ENCODE results near the gene SYVN1. TPM values are rescaled to one million over a fixed set of nuclear protein-coding genes. Genes with fewer than 3 reads are reported as not detected.

Gene SYVN1
- total RNA-seq, 1 donor from 2014 or later, result 69.0 TPM

DNA sequence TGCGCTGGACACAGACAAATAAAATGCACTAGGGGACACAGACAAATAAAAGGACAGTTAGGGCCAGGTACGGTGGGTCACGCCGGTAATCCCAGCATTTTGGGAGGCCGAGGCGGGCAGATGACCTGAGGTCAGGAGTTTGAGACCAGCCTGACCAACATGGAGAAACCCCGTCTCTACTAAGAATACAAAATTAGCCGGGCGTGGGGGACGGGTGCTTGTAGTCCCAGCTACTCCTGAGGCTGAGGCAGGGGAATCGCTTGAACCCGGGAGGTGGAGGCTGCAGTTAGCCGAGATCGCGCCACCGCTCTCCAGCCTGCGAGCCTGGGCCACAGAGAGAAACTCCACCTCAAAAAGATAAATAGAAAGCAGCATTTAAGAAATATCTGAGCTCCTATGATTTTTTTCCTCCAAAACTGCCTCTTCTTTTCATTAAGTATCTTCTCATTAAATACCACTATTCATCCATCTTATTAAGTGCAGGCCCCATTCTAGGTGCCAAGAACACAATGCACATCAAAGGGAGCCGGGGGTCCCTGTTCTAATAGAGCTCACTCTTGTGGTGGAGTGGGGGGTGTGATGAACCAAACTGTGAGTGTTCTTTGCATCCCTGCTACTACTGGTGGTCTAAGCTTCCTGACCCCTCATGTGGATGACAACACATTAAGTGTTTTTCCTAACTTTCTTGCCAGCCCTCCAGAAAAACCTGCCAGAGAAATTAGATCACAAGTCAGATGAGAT, 16.1 kb downstream of the SYVN1 start:
- H3K27me3 ChIP-seq, result no peaks in the 10 kb centered on the region
- peaks cover 39% of the 10 kb centered on the region for H3K4me1 ChIP-seq
- peak; percentile 3 for TF ChIP-seq CTCF (IDR thresholded peaks at IDR 0.05)
- no peaks in the 10 kb centered on the region for H3K9me3 ChIP-seq
- intact Hi-C loops (cut with DNase I), result no loop called here
- ATAC-seq (no peak), DNase-seq (no peak)
- peak overlapping the region; percentile 80 for H3K4me3 ChIP-seq
- peak overlapping the region; percentile 11 for H3K27ac ChIP-seq
- peaks cover 38% of the 10 kb centered on the region for H3K36me3 ChIP-seq

DNA sequence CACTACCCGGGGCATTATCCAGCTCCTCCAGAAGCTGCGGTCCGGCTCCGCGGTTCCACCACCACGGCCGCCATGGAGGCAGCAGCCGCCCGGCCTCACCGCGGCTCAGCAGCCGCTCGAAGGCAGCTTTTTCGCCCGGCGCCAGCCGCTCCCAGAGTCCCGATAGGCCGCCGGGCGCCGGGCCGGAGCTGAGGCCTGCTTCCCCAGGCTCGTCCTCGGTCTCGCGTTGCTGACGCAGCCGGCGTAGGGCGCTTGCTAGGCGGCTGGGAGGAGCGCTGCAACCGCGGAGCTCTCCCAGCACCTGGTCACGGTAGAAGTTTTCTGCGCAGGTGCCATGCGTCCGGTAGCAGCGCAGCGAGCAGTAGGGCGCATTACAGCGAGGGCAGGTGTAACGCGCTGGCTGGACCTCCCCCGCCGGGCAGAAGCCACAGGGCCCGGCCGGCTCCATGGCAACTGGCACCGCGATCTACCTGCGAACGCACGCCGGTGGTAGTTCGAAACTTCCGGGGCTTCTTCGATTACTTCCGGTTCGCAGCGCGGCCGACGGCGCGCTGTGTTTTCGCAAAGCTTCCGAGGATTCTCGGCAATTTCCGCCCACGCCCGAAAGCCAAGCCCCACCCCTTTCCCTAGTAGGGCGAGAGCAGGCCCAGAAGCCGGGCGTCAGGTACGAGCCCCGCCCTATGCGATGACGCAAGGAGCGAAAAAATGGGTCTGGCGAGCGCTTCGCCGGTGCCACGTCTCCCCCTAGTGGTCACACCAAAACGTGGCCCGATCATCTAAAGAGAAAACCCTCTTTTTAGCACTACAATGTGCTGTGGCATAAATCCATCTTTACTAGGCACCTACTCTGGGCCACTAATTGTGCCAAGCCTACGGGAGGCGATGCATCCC, 16.9 kb downstream of the SYVN1 start, which contains the start of gene ZNHIT2:
Gene ZNHIT2, minus strand, starts transcription at position 496 of the 891 bp plus-strand sequence. Its CDS starts 48 bp downstream, at position 448.
- intact Hi-C loops (cut with DNase I), result no loop called here
- Histone ChIP-seq H3K27ac (peak within 1 kb of the TSS; percentile 92), H3K9me3 (no peaks in the 10 kb centered on the region), H3K27me3 (no peaks in the 10 kb centered on the region), H3K4me3 (peak within 1 kb of the TSS; percentile 80), H3K36me3 (peaks cover 38% of the 10 kb centered on the region), H3K4me1 (peaks cover 41% of the 10 kb centered on the region)
- peak; percentile 91 for TF ChIP-seq CTCF (IDR thresholded peaks at IDR 0.05)
- DNase-seq, result peak; percentile 100
- ATAC-seq, result peak; percentile 88

DNA sequence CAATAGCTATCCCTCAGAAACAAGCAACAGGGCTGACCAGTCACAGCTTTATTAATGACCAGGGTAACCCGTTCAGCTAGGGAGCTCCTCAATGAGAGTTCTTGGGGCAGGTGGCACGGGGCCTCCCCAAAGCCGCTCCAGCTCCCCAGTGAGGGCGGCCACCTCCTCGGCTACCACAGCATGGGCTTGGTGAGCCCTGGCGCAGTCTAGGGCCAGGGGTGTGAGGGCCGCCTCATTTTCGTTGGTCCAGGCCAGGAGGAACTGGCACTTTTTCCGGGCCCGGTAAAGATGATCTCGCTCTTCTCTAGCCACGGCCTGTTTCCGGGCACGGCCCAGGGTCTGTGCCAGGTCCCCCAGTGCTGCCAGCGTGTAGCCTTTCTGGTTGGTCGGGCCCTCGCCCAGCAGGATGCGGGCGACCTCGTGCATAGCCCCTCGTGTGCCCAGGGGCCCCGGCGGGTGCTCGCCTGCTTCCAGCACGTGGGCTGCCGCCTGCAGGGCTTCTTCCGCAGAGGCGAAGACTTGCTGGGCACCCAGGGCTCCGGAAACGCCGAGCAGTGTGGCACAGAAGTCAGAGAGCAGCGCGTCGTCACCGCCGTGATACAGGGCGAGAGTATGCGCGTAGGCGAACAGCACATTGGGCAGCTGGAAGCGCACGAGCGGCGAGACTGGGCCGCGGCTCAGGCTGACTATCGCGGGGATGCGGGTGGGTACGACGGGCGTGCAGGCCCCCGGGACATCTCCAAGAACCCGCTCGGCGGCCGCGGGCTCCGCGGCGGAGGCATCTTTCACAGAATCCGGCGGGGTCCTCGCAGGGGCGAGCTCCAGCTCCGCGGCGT, 17.7 kb downstream of the SYVN1 start:
- H3K9me3 ChIP-seq, result no peaks in the 10 kb centered on the region
- peak overlapping the region; percentile 80 for H3K4me3 ChIP-seq
- DNase-seq (peak; percentile 79), ATAC-seq (peak; percentile 1)
- TF ChIP-seq CTCF (IDR thresholded peaks at IDR 0.05), result no peak
- no peaks in the 10 kb centered on the region for H3K27me3 ChIP-seq
- peak overlapping the region; percentile 92 for H3K27ac ChIP-seq
- intact Hi-C loops (cut with DNase I), result no loop called here
- H3K36me3 ChIP-seq, result peaks cover 38% of the 10 kb centered on the region
- H3K4me1 ChIP-seq, result peaks cover 47% of the 10 kb centered on the region

DNA sequence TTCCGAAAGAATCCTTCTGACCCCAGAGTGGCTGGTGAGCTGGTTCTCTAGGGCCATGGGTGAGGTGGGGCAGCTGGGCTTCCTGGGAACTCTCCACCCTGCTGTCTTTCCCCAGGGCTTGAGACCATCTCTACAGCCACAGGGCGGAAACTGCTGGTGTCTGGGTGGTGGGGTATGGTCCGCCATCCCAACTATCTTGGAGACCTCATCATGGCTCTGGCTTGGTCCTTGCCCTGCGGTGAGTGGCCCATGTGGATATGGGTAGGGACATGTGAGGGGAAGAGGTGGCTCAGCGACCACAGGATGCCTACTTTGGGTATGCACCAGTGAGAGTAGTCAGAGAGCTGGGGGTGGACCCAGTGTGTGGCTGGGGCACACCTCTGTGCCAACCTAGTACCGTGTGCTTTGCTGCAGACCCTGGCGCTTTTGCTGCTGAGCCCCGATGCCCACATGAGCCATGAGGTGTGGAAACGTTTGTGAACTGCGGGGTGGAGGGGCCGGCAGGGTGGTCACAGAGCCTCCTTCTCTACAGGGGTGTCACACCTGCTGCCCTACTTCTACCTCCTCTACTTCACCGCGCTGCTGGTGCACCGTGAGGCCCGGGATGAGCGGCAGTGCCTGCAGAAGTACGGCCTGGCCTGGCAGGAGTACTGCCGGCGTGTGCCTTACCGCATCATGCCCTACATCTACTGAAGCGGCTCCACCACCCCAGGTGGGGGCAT, 18.8 kb downstream of the SYVN1 start:
- H3K4me1 ChIP-seq, result peaks cover 44% of the 10 kb centered on the region
- intact Hi-C loops (cut with DNase I), result no loop called here

More for the DNA sequence above, 18.8 kb downstream of the SYVN1 start:
- ATAC-seq, result no peak
- H3K27me3 ChIP-seq, result no peaks in the 10 kb centered on the region
- no peaks in the 10 kb centered on the region for H3K9me3 ChIP-seq
- H3K4me3 ChIP-seq, result no peak overlapping the region
- DNase-seq, result no peak
- H3K27ac ChIP-seq, result no peak overlapping the region
- peaks cover 30% of the 10 kb centered on the region for H3K36me3 ChIP-seq
- no peak for TF ChIP-seq CTCF (IDR thresholded peaks at IDR 0.05)
